GM23338 (cell line): ENCODE measurements around the gene HMOX1.

Source experiments
- CREB1 ChIP-seq: fragments of 250-450 bp; sonication (Bioruptor Pico); IDR thresholded peaks from 2 replicates; pipeline ENCODE4 v1.5.0; 2020; ENCODE audit warnings: low read depth, mild to moderate bottlenecking, moderate library complexity
- CTCF ChIP-seq, 2 experiments: fragments of 200-600 bp in 1 of 2; sonication (generic) in 1 of 2; conservative IDR thresholded peaks; 2 replicates each; pipeline versions ENCODE4 v1.5.1 to v1.6.1; 2016 to 2017; ENCODE audit warnings: antibody characterized with exemption in 2 of 2, low read depth in 2 of 2, mild to moderate bottlenecking in 2 of 2, moderate library complexity in 1 of 2
- EZH2 ChIP-seq: fragments of 200-600 bp; sonication (generic); IDR thresholded peaks from one replicate; pipeline ENCODE4 v1.8.0; 2017; ENCODE audit warnings: antibody characterized with exemption, mild to moderate bottlenecking, low read depth; ENCODE audit not compliant: unreplicated experiment
- EZH2phosphoT487 ChIP-seq: fragments of 200-600 bp; sonication (generic); IDR thresholded peaks from one replicate; pipeline ENCODE4 v1.8.1; 2018; ENCODE audit warnings: antibody characterized with exemption; ENCODE audit not compliant: unreplicated experiment
- POLR2AphosphoS5 ChIP-seq: IDR thresholded peaks from 2 replicates; pipeline ENCODE4 v1.6.1; 2016; ENCODE audit warnings: antibody characterized with exemption, low read depth
- ZNF331 ChIP-seq: fragments of 250-450 bp; sonication (Bioruptor Pico); IDR thresholded peaks from 2 replicates; pipeline ENCODE4 v1.5.0; 2020; ENCODE audit warnings: low read depth, mild to moderate bottlenecking, moderate library complexity
- TF ChIP-seq, protein P1 (sequence below): IDR thresholded peaks from one replicate; pipeline ENCODE4 v1.6.1; 2018; ENCODE audit warnings: antibody characterized with exemption; ENCODE audit not compliant: unreplicated experiment
- TF ChIP-seq, protein P2 (sequence below): IDR thresholded peaks from 2 replicates; pipeline ENCODE4 v1.6.1; 2016; ENCODE audit warnings: antibody characterized with exemption

DNA sequence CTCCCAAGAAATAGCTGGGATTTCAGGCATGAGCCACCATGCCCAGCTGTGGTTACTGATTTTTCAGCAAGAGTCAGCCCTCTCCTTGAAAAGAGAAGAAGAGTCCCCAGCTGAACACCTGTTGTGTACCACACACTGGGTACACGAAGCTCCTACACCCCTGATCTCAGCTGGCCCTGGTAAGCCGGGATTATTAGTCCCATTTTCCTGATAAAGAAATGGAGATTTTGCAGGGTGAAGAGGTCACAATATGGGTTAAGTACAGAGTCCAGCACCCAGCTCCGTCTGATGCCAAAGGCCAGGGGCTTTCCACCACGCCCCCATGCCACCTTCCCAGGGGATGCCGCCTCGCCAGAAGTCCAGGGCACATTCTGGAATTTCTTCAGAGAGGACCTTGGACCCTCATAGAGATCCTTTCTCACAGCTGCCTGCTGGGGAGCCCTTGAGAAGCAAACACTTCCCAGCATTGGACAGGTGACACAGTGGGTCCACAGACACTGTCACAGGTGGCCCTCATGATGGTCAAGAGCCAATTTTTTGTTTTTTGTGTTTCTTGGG, 19.8 kb upstream of the HMOX1 start:
- no peak for TF ChIP-seq CTCF (conservative IDR thresholded peaks at IDR 0.05; ENCODE audit: low read depth in 2 of 2)
- TF ChIP-seq EZH2: no peak
- TF ChIP-seq ZNF331 (CRISPR knock-in tag): no peak
- no peak for TF ChIP-seq EZH2phosphoT487
- TF ChIP-seq CREB1 (CRISPR knock-in tag): no peak
- TF ChIP-seq, protein P1, sequence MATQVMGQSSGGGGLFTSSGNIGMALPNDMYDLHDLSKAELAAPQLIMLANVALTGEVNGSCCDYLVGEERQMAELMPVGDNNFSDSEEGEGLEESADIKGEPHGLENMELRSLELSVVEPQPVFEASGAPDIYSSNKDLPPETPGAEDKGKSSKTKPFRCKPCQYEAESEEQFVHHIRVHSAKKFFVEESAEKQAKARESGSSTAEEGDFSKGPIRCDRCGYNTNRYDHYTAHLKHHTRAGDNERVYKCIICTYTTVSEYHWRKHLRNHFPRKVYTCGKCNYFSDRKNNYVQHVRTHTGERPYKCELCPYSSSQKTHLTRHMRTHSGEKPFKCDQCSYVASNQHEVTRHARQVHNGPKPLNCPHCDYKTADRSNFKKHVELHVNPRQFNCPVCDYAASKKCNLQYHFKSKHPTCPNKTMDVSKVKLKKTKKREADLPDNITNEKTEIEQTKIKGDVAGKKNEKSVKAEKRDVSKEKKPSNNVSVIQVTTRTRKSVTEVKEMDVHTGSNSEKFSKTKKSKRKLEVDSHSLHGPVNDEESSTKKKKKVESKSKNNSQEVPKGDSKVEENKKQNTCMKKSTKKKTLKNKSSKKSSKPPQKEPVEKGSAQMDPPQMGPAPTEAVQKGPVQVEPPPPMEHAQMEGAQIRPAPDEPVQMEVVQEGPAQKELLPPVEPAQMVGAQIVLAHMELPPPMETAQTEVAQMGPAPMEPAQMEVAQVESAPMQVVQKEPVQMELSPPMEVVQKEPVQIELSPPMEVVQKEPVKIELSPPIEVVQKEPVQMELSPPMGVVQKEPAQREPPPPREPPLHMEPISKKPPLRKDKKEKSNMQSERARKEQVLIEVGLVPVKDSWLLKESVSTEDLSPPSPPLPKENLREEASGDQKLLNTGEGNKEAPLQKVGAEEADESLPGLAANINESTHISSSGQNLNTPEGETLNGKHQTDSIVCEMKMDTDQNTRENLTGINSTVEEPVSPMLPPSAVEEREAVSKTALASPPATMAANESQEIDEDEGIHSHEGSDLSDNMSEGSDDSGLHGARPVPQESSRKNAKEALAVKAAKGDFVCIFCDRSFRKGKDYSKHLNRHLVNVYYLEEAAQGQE: no peak
- no peak for TF ChIP-seq POLR2AphosphoS5
- TF ChIP-seq, protein P2, sequence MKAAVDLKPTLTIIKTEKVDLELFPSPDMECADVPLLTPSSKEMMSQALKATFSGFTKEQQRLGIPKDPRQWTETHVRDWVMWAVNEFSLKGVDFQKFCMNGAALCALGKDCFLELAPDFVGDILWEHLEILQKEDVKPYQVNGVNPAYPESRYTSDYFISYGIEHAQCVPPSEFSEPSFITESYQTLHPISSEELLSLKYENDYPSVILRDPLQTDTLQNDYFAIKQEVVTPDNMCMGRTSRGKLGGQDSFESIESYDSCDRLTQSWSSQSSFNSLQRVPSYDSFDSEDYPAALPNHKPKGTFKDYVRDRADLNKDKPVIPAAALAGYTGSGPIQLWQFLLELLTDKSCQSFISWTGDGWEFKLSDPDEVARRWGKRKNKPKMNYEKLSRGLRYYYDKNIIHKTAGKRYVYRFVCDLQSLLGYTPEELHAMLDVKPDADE: no peak
